Erythroblast (primary cell): Measurements from ENCODE around the gene TUBA8.

Experiments used
- GATA1 ChIP-seq: IDR thresholded peaks from 2 replicates; pipeline ENCODE4 v1.6.1; 2011; ENCODE audit warnings: low read depth, mild to moderate bottlenecking, control low read depth, low read length, moderate library complexity
- POLR2A ChIP-seq: IDR thresholded peaks from 2 replicates; pipeline ENCODE4 v1.6.1; 2011; ENCODE audit warnings: mild to moderate bottlenecking, low read length

- TF ChIP-seq POLR2A (no peak), GATA1 (no peak)
These were observed 38.7 kb upstream of the TUBA8 start for GRCh38 chr22:18071968-18072310.
